T-helper 1 cell (primary cell): Measurements from ENCODE around the gene P3H3.

ENCODE experiments used
- DNase-seq, 5 donors: peaks; one replicate each; pipeline ENCODE4 v3.0.0-alpha.2; 2012 to 2020
- total RNA-seq, 4 donors: gene quantifications; one replicate each; lab custom pipeline; 2026; lab: John Stamatoyannopoulos, UW

The P3H3 gene, protein sequence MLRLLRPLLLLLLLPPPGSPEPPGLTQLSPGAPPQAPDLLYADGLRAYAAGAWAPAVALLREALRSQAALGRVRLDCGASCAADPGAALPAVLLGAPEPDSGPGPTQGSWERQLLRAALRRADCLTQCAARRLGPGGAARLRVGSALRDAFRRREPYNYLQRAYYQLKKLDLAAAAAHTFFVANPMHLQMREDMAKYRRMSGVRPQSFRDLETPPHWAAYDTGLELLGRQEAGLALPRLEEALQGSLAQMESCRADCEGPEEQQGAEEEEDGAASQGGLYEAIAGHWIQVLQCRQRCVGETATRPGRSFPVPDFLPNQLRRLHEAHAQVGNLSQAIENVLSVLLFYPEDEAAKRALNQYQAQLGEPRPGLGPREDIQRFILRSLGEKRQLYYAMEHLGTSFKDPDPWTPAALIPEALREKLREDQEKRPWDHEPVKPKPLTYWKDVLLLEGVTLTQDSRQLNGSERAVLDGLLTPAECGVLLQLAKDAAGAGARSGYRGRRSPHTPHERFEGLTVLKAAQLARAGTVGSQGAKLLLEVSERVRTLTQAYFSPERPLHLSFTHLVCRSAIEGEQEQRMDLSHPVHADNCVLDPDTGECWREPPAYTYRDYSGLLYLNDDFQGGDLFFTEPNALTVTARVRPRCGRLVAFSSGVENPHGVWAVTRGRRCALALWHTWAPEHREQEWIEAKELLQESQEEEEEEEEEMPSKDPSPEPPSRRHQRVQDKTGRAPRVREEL
- 2.1 to 7.8 (median 3.6) reads per million in 4 donors for total RNA-seq

- no peak for DNase-seq
Observed at GRCh38 chr12:6827982-6828780, at the start of gene P3H3. TSS of gene P3H3 (plus strand) at chr12:6828407. CDS start at chr12:6828441, 34 bp downstream.

GRCh38 chr12:6778574-6779550 is 49.3 kb upstream of the P3H3 start:
- DNase-seq: peak; percentile 77 to 87 (median 86)

- no peak for DNase-seq
Observed at GRCh38 chr12:6779708-6780432, 48.3 kb upstream of the P3H3 start.

- no peak for DNase-seq
Observed at GRCh38 chr12:6780573-6780972, 47.6 kb upstream of the P3H3 start.

DNA sequence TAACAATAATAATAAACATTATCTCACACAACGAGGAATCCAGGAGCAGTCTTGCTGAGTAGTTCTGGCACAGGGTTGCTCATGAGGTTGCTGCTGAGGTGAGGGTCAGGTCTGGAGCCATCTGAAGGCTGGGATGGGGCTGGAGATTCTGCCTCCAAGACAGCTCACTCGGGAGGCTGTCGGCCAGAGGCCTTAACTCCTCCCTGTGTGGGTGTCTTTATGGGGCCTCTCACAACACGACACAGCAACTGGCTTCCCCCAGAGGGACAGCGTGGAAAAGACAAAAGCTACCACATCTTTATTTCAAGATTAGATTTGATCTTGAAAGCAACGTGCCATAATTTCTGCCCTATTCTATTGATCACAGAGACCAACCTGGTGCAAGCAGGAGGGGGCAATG is 46.1 kb upstream of the P3H3 start:
- no peak for DNase-seq

GRCh38 chr12:6782850-6783566 is 45.2 kb upstream of the P3H3 start:
- no peak for DNase-seq

DNA sequence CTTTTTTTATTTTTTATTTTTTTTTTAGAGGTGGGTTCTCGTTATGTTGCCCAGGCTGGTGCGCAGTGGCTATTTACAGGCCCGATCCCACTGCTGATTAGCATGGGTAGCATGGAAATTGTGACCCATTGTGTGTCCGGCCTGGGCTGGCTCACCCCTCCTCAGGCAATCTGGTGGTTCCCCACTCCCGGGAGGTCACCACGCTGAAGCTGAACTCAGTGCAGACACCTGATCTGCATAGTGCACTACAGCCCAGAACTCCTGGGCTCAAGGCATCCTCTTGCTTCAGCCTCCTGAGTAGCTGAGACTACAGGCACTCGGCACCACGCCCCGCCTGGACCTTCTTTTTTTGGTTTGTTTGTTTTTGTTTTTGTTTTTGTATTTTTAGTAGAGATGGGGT is 44.4 kb upstream of the P3H3 start:
- no peak for DNase-seq

DNA sequence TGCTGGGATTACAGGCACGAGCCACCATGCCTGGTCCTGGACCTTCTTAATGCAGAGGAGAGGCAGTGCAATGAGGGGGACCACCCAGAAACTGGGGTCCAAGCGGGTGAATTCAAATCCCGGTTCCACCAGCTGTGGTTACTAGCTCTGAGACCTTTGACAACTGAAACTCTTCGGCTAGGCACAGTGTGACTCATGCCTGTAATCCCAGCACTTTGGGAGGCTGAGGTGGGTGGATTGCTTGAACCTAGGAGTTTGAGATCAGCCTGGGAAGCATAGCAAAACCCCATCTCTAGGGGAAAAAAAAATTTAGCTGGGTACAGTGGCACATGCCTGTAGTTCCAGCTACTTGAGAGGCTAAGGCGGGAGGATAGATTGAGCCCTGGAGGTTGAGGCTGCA is 43.9 kb upstream of the P3H3 start:
- DNase-seq: no peak

DNA sequence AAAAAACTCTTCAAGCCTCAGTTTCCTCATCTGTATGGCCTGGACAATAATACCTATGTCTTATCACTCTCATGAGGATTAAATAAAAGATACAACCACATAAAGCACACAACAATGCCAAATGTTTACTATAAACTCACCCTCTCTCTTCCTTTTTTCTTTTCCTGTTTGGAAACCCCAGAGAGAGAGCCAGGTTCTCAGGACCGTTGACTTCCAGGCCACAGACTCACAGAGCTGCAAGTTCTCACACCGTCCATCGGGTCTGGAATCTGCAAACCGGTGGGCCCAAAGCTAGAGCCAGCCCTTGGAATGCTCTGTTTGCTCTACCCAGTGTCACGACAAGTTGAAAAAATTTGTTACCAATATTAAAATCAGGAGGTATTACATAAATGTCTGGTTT is 43.4 kb upstream of the P3H3 start:
- no peak for DNase-seq

GRCh38 chr12:6786416-6787094 is 41.7 kb upstream of the P3H3 start:
- DNase-seq: no peak

DNA sequence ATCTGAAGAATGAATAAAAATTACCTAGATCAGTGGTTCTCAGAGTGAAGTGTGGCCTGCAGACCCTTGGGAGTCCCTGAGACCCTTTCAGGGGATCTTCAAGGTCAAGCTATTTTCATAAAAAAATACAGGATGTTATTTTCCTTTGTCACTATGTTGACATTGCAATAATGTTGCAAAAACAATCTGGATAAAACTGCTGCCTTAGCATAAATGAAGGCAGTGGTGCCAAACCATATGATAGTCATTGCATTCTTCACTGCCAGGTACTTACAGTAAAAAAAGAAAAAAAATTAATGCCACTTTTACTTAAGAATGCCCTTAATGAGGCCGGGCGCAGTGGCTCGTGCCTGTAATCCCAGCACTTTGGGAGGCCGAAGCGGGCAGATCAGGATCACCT is 40.9 kb upstream of the P3H3 start:
- no peak for DNase-seq

DNA sequence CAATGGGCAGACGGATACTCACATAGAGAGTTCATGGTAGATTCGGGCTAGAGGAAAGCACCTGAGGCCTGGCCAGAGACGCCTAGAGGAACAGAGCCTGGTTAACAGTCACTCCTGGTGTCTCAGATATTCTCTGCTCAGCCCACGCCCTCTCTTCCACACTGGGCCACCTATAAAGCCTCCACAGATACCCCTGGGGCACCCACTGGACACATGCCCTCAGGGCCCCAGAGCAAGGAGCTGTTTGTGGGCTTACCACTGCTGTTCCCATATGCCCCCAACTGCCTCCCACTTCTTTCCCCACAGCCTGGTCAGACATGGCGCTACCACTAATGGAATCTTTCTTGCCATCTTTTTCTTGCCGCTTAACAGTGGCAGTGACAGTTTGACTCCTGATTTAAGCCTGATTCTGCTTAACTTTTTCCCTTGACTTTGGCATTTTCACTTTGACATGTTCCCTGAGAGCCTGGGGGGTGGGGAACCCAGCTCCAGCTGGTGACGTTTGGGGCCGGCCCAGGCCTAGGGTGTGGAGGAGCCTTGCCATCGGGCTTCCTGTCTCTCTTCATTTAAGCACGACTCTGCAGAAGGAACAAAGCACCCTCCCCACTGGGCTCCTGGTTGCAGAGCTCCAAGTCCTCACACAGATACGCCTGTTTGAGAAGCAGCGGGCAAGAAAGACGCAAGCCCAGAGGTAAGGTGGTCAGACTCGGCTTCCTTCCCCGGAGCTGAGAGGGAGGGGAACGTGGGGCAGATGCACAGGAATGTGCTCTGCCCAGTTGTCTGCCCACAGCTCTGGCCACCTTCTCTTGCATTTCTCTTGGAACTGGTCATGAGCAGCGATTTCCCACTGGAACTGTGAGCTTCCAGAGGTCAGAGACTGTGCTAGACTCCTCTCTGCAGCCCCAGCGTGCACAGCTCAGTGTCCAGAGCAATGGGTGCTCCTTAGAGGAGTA is 39.0 kb upstream of the P3H3 start, which contains the start of gene CD4:
Gene CD4 (plus strand): TSS at position 557 of the 953 bp plus-strand sequence. CDS start 10,611 bp downstream, outside the sequence.
- peak; percentile 40 to 90 (median 55) for DNase-seq

DNA sequence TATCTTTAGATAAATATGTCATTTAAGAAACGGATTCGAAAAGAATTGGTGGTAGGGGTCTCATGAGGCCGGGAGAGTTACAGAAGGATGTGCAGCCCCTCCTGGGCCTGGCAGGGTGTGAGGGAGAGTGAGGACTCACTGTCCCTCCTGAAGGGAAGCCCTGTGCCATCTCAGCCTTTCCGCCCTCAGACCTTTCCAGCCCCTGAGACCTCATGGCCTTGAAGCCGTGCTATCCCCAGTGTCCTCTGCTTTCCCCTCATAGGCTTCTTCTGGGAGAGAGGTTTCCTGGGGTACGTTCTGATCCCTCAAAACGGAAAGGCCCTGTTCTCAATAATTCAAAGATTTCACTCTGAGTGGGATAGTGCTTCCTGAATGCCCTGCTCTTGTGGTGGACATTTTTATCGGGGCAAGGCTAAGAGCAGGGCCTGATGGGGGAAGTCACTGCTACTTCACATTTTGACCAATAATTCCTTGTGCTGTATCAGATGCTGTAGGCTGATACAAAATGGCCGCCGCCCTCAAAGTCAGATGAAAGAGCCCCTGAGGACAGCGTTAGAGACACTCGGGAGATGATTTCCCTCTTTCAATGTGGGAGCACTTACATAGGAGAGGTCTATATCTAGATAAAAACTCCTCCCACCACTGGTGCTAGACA is 37.6 kb upstream of the P3H3 start:
- DNase-seq: peak in 4 of 5 donors; percentile 31 to 64 (median 46)

DNA sequence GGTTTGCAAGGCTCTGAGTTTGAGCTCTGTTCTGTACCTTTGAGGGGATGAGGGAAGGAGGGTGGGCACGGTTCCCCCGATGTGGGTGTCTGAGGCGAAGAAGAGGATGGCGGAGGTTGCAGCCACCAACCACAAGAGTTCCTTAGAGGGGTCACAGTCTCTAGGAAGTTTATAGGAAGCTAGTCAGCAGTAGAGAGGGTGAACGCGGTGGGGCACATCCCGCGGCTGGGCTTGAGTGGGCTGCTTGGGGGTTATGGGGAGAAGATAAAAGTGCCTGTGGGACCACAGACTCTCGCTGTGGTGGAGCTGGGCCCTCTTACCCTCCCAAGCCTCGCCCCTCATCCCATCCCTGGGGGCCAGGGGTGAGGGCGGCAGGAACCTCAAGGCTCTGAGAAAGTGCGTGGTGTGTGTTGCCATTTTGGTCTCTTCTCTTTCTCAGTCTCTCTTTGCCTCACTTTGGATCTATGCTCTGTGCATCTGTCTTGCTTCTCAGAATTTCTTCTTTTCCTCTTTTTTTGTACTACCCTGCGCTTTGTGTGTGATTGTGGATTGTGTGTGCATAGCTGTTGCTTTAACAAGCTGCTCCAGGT is 36.2 kb upstream of the P3H3 start:
- DNase-seq: no peak

DNA sequence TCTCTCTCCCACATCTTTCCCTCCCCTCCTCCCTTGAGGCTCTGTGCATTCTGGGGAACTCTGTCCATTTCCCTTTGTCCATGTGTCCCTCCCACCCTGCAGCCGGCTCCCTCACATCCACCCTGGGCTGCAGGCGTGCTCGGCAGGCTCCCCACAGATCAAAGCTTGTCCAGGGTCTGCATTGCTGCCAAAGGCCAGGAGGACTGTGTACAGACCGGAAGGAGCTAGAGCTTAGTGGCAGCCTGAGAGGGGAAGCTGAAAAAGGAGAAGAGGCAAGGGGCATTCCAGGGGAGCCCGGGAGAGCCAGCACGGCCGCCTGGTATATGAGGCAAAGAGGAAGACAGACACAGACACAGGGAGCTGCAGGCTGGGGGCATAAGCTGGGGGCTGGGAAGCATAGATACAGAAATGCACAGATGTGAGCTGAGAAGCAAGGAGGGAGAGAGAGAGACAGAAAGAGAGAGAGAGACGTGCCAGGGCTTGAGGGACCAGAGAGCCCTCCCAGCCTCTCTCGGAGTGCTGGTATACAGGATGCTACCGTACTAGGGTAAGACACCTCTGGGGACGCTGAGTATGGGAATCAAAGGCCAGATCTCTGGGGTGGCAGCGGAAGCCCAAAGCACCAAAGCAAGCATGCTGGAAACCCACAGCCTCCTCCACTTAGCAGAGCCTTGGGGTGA is 35.5 kb upstream of the P3H3 start:
- peak in 3 of 5 donors; percentile 21 to 68 (median 54) for DNase-seq

DNA sequence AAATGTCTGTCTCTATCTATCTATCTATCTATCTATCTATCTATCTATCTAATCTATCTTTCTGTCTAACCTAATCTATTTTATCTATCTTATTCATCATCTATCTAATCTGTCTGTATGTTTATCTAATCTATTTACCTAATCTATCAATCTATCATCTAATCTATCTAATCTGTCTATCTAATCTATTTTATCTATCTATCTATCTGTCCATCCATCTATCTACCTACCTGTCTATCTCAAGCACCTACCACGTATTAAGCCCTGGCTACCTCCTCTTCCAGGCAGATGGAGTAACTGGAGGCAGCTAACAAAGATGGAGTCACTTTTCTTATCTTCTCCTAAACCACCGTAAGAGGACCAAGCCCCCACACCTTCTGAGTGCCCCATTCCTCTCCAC is 33.1 kb upstream of the P3H3 start:
- no peak for DNase-seq

DNA sequence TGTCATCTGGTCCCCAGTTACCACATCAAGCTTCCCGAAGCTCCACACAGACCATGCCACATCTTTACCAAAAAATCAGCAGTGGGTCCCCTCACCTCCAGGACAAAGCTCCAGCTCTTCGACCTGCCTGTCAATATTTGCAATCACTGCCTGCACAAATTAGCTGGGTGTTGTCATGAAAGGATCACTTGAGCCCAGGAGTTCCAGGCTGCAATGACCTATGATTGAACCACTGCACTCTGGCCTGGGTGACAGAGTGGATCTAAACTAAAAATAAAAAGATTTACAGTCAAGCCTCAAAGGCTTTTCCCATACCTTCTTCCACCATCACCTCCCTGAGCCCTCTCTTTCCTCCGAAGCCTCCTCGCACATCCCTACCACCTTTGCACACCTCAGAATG is 31.6 kb upstream of the P3H3 start:
- DNase-seq: no peak
